HG03469 (cell line): ENCODE measurements around the gene ARHGAP42.
A peak's percentile ranks its signal among the peaks of the same experiment; 100 is the strongest.

Experiments used
- ATAC-seq: cut with Tn5 transposase; IDR thresholded peaks from one replicate; pipeline ENCODE4 v1.9.1; 2021; ENCODE audit warnings: mild to moderate bottlenecking, moderate library complexity, moderate number of reproducible peaks; ENCODE audit not compliant: unreplicated experiment

Gene ARHGAP42

DNA sequence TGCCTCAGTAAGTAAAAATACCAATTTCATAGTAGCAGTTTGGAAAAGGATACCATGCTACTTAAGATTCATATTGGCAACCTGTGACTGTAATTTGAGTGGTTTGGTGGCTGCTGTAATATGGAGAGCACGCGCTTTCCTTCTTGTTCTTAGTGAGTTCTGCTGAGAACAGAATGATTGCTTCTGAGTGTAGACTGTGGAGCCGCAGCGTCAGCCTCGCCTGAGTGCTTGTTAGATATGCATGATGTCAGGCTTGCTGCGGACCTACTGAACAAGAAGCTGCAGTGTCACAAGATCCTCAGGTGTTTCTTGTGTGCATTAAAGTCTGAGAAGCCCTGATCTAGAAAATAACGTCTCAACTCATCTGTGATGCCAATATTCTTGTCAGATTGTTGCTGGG, 143.2 kb downstream of the ARHGAP42 start:
- no peak for ATAC-seq

DNA sequence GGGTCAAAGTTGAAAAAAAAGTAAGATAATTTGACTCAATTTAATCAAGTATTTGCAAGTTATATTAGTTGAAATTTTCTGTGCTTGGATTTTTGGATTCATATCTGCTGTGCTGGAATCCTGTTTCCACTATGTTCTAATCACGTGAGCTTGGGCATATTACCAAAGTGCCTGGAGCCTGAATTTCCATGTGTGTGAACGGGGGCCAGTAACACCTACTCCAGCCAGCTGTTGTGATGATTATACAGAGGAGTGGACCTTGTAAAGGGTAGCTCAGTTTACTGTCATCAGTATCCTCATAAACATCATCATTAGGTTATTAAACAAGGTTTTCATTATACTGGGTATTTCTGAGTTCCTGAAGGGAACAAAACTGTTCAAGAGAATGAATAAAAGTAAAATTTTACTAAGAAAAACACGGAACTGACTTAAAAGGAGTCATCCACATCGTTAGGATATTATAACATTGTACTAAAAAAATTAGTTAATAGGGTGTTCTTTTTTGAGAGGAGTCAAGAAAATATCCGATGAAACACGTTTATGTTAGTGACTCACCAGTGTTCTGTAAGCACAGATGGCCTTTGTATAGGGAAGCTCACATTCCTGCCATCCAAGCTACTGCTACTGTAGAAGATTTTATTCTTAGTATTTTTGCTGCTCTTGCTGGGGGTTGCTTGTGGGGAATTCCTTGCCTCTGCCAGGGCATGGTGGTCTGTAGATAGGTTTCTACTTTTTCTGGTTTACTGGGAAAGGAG, 144.1 kb downstream of the ARHGAP42 start:
- no peak for ATAC-seq

DNA sequence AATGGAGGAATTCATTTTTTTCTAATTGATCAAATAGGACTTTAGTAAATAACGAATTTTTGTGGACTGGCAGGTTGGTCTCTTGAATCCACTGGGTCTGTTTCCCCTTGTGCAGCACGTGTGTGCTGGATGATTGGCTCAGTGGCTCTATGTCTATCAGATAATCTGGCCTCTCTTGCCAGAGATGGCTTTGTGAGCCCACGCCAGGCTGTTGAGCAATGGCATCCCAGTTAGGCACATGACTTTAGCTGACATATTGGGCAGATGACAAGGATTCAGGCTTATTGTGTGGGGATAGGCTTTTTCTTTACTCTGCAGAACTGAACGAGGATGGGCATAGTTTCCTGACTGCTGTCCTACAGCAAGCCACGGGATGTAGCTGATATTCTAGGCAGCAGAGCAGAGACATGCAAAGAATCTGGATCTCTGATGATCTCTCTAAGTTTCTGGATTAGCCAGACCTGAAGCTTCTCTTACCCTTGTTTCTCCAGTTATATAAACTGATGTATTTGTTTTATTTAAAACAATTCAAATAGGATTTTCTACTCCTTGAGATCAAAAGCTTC, 144.9 kb downstream of the ARHGAP42 start:
- ATAC-seq, result no peak

DNA sequence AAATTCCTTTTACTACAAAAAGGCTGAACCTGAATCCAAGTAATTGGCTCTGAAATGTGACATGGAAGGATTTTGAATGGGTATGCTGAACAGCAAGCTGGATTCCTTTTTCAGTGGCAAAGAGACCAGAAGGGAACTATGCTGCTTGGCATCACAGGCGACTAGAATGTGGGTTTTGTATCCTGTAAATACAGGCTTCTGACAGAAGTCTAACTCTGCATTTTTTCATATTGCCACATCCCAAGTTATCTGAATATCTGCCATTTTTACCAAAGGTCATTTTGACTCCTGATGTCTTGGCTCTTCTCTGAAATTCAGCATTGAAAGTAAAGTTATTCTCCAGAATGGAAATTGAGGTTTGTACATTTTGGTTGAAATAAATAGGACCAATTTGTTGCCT, 145.7 kb downstream of the ARHGAP42 start:
- ATAC-seq, result no peak

DNA sequence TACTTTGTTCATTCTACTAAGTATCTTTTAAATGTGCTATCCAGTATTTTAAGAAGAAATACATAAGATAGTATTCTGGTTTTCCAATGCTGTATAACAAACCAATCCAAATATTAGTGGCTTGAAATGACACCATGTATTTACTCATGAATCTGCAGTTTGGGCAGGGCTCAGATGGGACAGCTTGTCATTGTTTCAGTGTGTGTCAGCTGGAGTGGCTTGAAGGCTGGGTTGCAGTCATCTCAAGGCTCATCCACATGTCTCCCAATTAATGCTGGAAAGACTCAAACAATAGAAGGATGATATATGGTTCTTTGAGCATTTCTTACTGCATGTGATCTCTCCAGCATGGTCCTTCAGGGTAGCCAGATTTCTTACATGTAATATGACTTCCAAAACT, 146.2 kb downstream of the ARHGAP42 start:
- ATAC-seq, result no peak

DNA sequence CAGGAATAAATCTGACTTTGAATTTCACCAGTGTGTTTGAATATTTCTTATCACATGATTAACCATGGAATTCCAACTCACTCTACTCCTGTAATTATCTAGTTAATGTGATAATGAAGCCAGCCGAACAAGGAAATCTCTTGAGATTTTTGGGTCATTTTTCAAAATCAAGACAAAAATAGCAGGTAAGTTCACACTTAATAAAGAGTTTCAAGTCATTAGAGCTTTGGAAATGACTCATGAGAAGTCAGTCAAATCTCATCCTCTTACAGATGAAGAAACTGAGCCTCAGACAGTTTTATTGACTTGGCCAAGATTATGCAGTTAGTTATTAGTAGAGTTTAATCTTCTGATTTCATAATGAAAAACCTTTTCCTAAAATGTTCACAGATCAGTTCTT, 148.8 kb downstream of the ARHGAP42 start:
- no peak for ATAC-seq

DNA sequence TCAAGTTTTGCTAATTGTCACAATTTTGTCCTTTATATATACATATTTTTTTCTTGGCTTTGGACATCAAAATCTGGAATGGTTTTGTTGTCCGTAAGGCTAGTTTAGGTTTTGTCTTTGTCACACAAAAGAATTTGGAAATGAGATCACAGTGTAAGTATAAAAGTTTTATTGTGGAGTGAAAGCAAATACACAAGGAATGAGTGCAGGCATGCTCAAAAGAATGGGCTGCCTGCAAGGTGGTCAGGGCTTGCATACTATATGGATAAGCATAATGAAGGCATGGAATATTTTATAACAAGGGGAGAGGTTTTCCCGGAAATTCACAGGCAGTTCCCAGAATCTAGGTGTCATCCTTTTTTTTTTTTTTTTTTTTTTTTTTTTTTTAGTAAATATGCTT, 150.2 kb downstream of the ARHGAP42 start:
- ATAC-seq, result no peak

DNA sequence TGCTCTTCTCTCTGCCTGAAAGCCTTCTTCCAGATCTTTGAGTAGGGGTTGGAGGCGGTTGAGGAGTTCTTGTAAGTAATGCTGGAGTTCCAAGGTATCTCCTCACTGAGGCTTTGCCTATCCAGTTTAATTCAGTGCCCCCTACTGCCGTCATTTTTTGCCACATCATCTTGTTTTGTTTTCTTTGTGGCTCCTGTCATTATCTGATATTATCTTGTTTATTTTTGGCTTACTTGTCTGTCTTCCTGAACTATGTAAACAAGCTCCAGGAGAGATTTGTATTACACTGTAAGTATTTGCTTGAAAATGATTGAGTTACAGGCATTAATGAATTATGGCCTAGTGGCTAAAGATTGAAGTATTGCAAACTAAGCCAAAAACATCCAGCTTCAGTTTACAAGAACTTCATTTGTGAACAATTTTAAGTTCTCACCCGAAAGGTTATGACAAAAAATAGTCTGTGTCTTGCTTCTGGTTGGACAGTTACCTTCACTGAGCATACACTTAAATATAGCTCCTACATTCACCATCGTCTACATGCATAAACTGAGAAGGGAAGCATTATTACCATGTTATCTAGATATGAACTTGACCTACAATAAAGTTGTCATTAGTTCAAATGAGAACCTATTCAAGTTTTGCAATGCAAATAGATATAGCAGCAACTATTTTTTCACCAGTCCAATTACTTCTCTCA, 154.8 kb downstream of the ARHGAP42 start:
- no peak for ATAC-seq

DNA sequence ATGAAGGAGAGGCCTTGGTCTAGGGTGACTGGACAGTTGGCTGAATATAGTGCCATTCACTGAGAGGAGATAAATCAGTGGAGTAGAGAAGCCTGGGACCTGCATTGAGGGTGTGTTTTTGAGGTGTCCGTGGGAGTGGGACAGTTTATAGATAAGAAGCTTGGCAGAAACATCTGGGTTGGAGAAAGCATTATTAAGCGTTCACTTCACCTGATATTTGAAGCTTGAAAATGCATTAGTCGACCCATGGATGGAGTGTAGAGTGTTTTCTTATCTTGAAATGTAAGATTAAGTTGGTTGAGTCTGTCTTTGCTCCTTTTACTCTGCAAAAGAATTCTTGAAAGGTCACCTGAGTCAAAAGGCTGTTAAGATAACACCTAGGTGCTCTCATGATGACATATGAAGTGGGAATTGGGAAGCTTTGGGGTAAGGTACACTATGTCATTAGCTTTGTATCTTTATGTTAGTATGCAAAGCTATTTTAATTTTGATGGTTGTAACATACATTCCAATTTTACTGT, 160.7 kb downstream of the ARHGAP42 start:
- no peak for ATAC-seq

DNA sequence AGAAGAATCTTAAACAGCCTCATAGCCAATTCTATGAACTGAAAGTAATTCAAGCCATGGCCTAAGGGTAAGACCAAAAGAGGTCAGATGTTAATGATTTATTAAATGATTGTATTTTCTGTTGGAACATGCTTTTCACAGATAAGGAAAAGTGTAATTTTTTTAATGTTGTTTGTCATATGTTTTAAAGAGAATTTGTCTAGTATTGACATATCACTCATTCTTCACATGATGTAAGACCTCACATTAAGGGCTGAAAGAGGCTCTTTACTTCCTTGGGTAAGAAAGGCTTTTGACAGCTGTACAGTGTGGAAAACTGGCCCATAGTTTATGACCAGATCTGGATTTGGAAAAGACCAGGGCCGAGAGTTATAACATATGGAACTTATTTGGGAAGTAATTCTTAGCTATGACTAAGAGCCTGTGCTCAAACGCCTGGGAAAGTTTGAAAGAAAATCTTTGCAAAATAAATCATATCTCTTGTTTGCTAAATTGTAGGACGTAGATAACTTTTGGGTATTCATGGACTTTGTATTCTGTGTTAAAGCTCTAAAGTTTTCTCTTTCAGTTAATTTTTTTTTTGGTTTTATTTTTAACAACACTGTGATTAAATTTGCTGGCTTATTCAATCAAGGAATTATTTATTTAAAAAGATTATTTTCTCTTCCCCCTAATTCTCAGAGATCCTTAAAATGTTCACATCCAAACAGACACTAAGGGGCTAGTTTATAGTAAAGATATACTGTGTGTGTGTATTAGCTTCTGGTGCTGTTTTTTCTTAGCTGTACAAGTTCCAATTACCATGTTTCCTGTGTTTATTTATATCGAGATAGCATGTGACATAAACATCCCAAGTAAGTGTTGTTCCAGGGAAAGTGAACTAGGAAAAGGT, 162.2 kb downstream of the ARHGAP42 start:
- no peak for ATAC-seq

DNA sequence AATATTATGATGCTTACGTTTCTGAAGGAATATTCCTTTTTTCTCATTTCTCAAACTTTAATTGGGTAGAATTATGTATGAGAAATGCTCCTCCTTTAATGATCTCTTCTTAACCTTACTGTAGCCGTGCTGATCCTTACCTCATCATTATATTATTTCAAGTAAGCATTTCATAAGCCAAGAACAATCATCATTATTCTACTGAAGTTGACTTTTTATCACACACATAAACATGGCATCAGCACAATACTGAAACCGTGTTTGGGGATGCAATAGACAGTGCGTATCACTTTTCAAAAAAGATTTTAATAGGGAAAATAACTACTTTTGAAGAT, 162.8 kb downstream of the ARHGAP42 start:
- no peak for ATAC-seq

DNA sequence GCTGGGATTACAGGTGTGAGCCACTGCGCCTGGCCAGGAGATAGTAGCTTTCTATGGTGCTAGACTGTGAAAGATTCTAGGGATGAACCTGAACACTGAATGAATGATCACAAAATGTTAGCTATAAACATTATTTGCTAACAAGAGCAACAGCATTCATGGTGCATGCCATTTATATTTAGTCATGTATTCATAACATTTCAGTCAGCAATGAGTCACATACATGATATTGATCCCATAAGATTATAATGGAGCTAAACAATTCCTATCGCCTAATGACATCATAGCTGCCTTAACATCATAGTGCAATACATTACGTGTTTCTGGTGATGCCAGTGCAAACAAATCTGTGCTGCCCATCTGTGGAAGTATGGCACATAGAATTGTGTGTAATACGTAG, 164.1 kb downstream of the ARHGAP42 start:
- no peak for ATAC-seq

DNA sequence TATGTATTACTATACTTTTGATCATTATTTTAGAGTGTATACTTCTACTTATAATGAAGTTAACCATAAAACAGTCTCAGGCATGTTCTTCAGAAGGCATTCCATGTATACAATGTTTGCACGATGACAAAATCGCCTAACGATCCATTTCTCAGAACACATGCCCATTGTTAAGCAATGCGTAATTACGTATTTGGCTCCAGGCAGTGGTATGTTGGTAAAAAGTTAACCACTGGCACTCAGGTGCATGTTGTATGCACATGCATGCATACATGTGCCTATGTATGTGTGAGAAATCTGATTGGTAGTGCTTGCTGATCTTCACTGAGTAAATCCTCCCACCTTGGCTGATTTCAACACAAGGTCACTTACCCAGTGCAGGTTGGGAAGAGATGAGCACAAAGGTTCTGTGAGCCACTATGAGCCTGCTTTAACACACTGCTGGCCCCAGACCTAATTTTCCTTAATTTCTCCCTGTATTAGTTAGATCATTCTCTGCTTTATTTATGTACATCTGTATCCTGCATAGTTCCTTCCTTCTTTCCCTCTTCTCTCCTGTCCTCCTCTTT, 164.6 kb downstream of the ARHGAP42 start:
- no peak for ATAC-seq

DNA sequence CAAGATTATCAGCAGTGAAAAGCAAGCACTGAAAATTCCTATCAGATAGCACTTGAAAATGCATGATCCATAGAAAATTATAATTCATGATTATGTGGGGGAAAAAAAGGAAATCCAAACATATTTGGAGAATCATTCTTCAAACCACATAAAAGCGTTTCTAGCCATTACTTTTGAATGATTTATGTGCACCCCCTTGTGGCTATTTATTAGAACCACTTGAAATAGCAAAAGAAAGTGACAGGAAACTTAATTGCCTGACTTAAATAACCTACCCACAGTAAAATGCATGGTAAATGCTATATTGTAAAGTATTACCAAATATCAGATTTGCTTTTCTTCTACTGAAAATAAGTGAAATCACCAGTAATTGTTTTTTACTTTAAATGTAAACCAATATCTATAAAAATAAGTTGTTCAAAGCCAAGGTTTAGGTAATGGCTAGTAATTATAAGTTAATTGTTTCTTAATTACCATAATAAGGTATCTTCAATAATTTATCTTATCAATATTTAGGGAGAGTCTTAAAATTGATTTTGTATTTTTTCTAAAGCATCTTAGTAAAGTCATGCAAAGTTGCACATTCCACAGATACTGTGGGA, 168.5 kb downstream of the ARHGAP42 start:
- no peak for ATAC-seq

DNA sequence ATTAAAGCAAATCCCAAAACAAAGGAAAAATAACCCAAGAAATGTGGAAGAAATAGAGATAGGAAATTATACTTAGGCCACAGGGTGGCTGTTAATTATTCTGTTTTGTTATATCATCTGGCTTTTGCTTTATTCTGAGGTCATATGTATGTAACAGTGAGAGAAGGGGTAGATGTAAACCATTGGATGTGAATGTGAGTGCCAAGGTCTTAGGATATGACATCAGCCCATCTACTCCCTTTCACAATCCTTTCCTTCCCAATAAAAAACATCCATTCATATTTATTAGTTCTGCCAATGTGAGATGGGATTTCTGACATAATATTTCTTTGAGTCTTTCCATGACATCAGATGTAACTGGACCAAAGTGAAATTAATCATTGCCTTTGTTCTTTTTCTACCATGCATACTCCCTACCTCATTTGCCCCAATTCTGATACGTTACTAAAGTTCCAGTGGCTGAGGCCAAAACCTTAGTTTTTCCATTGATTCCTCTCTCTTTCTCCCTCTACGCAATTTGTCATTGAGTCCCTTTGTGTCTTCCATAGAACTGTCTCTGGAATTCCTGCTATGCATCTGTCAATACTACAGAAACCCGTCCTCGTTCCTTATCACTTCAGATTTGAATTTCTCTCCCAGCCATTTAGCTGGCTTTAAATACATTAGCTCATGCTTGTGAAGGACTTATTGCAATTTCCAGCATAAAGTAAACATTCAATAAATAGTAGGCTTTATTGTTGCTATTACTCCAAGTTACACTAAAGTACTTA, 170.3 kb downstream of the ARHGAP42 start:
- ATAC-seq, result no peak

DNA sequence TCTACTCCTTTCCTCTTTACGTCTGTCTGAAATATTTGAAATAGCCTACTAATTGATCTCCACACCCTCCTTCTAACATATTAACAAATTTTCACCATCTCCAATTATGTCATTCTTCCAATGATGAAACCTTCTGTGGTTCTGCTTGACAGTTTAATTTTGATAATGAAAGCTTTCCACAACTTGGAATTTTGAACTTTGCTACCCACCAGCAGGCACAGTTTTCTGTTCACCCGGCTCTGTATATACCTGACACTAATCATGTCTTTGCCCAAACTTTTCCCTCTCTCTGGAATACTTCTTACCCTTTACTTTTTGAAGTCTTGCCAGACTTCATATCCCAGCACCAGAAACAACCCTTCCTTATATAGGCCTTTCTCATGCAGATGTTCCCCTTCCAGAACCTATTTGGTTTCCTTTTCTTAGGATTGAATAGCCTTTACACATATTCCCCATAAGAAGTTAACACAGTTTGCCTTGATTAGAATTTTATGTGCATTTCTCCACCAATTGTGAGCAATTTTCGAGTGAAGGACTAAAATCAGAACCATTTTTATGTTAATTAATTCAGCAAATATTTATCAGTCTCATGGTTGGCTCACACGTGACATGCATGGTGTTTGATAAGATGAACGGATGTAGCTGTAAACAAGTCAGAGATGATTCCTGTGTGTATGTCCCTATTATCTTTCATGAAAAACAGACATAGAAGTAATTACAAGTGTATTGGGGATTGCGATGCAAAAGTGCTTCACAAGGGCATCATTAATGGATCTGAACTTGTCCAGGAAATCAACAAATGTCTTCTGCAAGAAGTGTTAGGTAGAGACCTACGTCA, 173.4 kb downstream of the ARHGAP42 start:
- ATAC-seq, result no peak

DNA sequence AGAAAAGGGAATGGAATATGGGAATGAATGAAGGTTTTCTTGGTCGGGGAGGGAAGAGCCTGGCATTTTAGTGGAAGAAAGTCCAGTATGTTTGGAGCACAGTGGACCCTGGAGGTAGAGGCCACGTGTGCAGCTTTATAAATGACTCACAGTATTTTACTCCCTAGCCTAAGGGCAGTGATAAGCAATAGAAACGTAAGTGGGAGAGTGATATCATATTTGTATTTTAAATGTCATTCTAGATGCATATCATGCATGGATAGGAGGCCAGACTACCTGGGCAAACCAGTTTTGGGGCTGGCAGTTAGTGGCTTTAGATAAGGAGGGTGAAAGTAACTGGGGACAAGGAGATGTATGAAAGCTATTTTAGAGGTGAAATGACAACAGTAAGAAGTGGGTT, 174.1 kb downstream of the ARHGAP42 start:
- no peak for ATAC-seq

DNA sequence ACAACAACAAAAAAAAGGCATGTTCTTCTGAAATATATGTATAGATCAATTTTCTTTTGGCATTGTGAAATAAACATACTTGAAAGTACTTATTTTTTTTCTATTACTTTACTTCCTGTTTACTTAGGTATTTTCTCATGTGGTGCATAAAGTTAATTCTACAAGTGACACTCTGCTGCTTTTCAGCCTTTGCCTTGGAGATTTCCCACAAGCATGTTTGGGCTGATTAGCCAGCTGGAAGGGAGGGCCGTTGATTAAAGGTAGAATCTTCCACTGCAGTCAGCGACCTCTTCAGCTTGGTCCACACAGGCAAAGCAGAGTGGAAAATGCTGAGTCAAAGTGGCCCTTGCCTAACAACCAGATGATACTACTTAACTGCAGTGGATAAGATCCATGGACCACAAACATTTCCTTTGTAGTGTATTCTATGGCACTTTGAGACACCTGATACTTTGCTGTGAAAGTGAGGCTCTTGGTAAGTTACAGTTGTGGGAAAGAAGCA, 176.0 kb downstream of the ARHGAP42 start:
- peak; percentile 81 for ATAC-seq
